H9 (cell line): ENCODE data around the gene ENO1. TPM values are rescaled to one million over a fixed set of nuclear protein-coding genes. Genes with fewer than 3 reads are reported as not detected.

Experiments
- DNase-seq: peaks from one replicate; pipeline ENCODE4 v3.0.0-alpha.2; 2017
- H2AFZ ChIP-seq: one replicate; pipeline ENCODE4 v1.6.1; 2013; ENCODE audit warnings: mild to moderate bottlenecking, low read length, control low read depth, moderate library complexity
- H2AK5ac ChIP-seq: 2 replicates; pipeline ENCODE4 v1.6.1; 2013; ENCODE audit warnings: low read length, control low read depth, mixed read lengths; ENCODE audit not compliant: insufficient read length
- H2BK120ac ChIP-seq: one replicate; pipeline ENCODE4 v1.6.1; 2013; ENCODE audit warnings: low read depth, mild to moderate bottlenecking, low read length, control low read depth, inconsistent platforms; ENCODE audit not compliant: poor library complexity, severe bottlenecking
- H2BK12ac ChIP-seq: 2 replicates; pipeline ENCODE4 v1.6.1; 2013; ENCODE audit warnings: low read length, control low read depth, mixed read lengths, low read depth; ENCODE audit not compliant: insufficient read length
- H2BK15ac ChIP-seq: 2 replicates; pipeline ENCODE4 v1.6.1; 2013; ENCODE audit warnings: low read depth, low read length, control low read depth
- H2BK20ac ChIP-seq: one replicate; pipeline ENCODE4 v1.6.1; 2013; ENCODE audit warnings: low read depth, mild to moderate bottlenecking, low read length, control low read depth, inconsistent platforms; ENCODE audit not compliant: poor library complexity, severe bottlenecking
- H2BK5ac ChIP-seq: 2 replicates; pipeline ENCODE4 v1.6.1; 2013; ENCODE audit warnings: low read length, control low read depth, mixed read lengths; ENCODE audit not compliant: insufficient read length
- H3K14ac ChIP-seq: 2 replicates; pipeline ENCODE4 v1.6.1; 2013; ENCODE audit warnings: low read length, control low read depth; ENCODE audit not compliant: insufficient read depth
- H3K18ac ChIP-seq: 2 replicates; pipeline ENCODE4 v1.6.1; 2013; ENCODE audit warnings: low read depth, mild to moderate bottlenecking, mixed read lengths, low read length, control low read depth; ENCODE audit not compliant: insufficient read length
- H3K23ac ChIP-seq: 2 replicates; pipeline ENCODE4 v1.6.1; 2013; ENCODE audit warnings: low read length, control low read depth, mixed read lengths, low read depth; ENCODE audit not compliant: insufficient read length
- H3K23me2 ChIP-seq: 2 replicates; pipeline ENCODE4 v1.6.1; 2013; ENCODE audit warnings: low read depth, mild to moderate bottlenecking, mixed read lengths, low read length, control low read depth; ENCODE audit not compliant: insufficient read length, poor library complexity, severe bottlenecking
- H3K27ac ChIP-seq: 2 replicates; pipeline ENCODE4 v1.5.1; 2013; ENCODE audit warnings: low read length, control low read depth, mixed read lengths, low read depth; ENCODE audit not compliant: insufficient read length
- H3K27me3 ChIP-seq: 2 replicates; pipeline ENCODE4 v1.6.1; 2013; ENCODE audit warnings: low read length, control low read depth, inconsistent platforms; ENCODE audit not compliant: insufficient read depth
- H3K4ac ChIP-seq: 2 replicates; pipeline ENCODE4 v1.6.1; 2013; ENCODE audit warnings: low read depth, mild to moderate bottlenecking, control low read depth, inconsistent platforms, low read length, moderate library complexity
- H3K4me1 ChIP-seq: 2 replicates; pipeline ENCODE4 v1.6.1; 2013; ENCODE audit warnings: low read length, control low read depth, inconsistent platforms; ENCODE audit not compliant: insufficient read depth
- H3K4me2 ChIP-seq: 2 replicates; pipeline ENCODE4 v1.6.1; 2013; ENCODE audit warnings: low read length, control low read depth, mixed read lengths; ENCODE audit not compliant: insufficient read length, insufficient read depth
- H3K56ac ChIP-seq: 2 replicates; pipeline ENCODE4 v1.6.1; 2013; ENCODE audit warnings: low read depth, mild to moderate bottlenecking, mixed read lengths, low read length, control low read depth; ENCODE audit not compliant: insufficient read length
- H3K79me1 ChIP-seq: 2 replicates; pipeline ENCODE4 v1.6.1; 2013; ENCODE audit warnings: low read depth, mild to moderate bottlenecking, moderate library complexity, low read length, control low read depth, inconsistent platforms; ENCODE audit not compliant: insufficient read depth, poor library complexity, severe bottlenecking
- H3K79me2 ChIP-seq: 2 replicates; pipeline ENCODE4 v1.6.1; 2013; ENCODE audit warnings: low read length, control low read depth, inconsistent platforms; ENCODE audit not compliant: insufficient read depth
- H3K9ac ChIP-seq: 2 replicates; pipeline ENCODE4 v1.6.1; 2013; ENCODE audit warnings: low read length, control low read depth, mixed read lengths; ENCODE audit not compliant: insufficient read length; ENCODE audit errors: extremely low read depth
- H3K9me3 ChIP-seq: one replicate; pipeline ENCODE4 v1.6.1; 2013; ENCODE audit warnings: low read depth, low read length, inconsistent platforms; ENCODE audit not compliant: control insufficient read depth
- H3T11ph ChIP-seq: one replicate; pipeline ENCODE4 v1.6.1; 2013; ENCODE audit warnings: mild to moderate bottlenecking, low read length, control low read depth, inconsistent platforms
- H4K20me1 ChIP-seq: one replicate; pipeline ENCODE4 v1.6.1; 2013; ENCODE audit not compliant: control insufficient read depth, insufficient read length, insufficient read depth
- H4K5ac ChIP-seq: 2 replicates; pipeline ENCODE4 v1.6.1; 2013; ENCODE audit warnings: low read depth, mild to moderate bottlenecking, mixed read lengths, low read length, control low read depth; ENCODE audit not compliant: insufficient read length
- H4K8ac ChIP-seq: replicated peaks from 2 replicates; pipeline ENCODE4 v1.6.1; 2013; ENCODE audit warnings: low read length, control low read depth, mixed read lengths, low read depth; ENCODE audit not compliant: insufficient read length
- H4K91ac ChIP-seq: 2 replicates; pipeline ENCODE4 v1.6.1; 2013; ENCODE audit warnings: low read depth, mild to moderate bottlenecking, moderate library complexity, mixed read lengths, low read length, control low read depth; ENCODE audit not compliant: insufficient read length
- H3K27ac Mint-ChIP-seq, 3 experiments: 2 replicates in 2 of 3; 3 replicates in 1 of 3; pipeline ENCODE4 v1.8.0; 2020 to 2021; ENCODE audit warnings: mixed read lengths in 3 of 3, mild to moderate bottlenecking in 1 of 3, moderate library complexity in 1 of 3
- H3K27me3 Mint-ChIP-seq: 2 replicates; pipeline ENCODE4 v1.8.0; 2021; ENCODE audit warnings: low read depth, mild to moderate bottlenecking, moderate library complexity, mixed read lengths
- H3K36me3 Mint-ChIP-seq, 3 experiments: 2 replicates in 2 of 3; 3 replicates in 1 of 3; pipeline ENCODE4 v1.8.0; 2020 to 2021; ENCODE audit warnings: low read depth in 3 of 3, mixed read lengths in 3 of 3; ENCODE audit not compliant: insufficient read depth in 1 of 3
- H3K4me1 Mint-ChIP-seq, 2 experiments: 2 replicates each; pipeline ENCODE4 v1.8.0; 2020; ENCODE audit warnings: mixed read lengths in 2 of 2
- H3K4me3 Mint-ChIP-seq, 2 experiments: 2 replicates in 1 of 2; 3 replicates in 1 of 2; pipeline ENCODE4 v1.8.0; 2020 to 2021; ENCODE audit warnings: mild to moderate bottlenecking in 2 of 2, mixed read lengths in 2 of 2, moderate library complexity in 1 of 2
- H3K9me3 Mint-ChIP-seq, 2 experiments: 2 replicates in 1 of 2; 3 replicates in 1 of 2; pipeline ENCODE4 v1.8.0; 2020; ENCODE audit warnings: mild to moderate bottlenecking in 2 of 2, mixed read lengths in 2 of 2, moderate library complexity in 1 of 2
- CTCF ChIP-seq: fragments of 200-600 bp; sonication (generic); conservative IDR thresholded peaks from 3 replicates; pipeline ENCODE4 v1.8.0; 2021; ENCODE audit warnings: antibody characterized with exemption, mild to moderate bottlenecking
- WGBS: extraction: QIAGEN DNeasy Blood & Tissue Kit; methylation state at CpG from one replicate; pipeline ENCODE4 v1.1.7; 2013; ENCODE audit warnings: missing lambda C conversion rate, low lambda C conversion rate, mixed read lengths; ENCODE audit not compliant: insufficient read length; ENCODE audit errors: extremely low coverage; 5-methylcytosine and 5-hydroxymethylcytosine counted together
- total RNA-seq: library from RNA; stranded (reverse); gene quantifications from 2 replicates; pipeline ENCODE4 v1.2.1, GENCODE V29; 2021

Gene ENO1
- total RNA-seq, 1 experiment from 2014 or later, result 1,781 TPM

GRCh38 chr1:8856689-8857412 lies 21.6 kb downstream of the ENO1 start:
- Histone ChIP-seq H3K18ac (no peak overlapping the region), H2AK5ac (no peak overlapping the region), H3K4me1 (no peaks in the 10 kb centered on the region; the same call in 1 of the 2 replicates), H4K20me1 (no peaks in the 10 kb centered on the region), H3T11ph (no peak overlapping the region), H3K14ac (no peak overlapping the region), H4K5ac (no peak overlapping the region), H3K9me3 (no peaks in the 10 kb centered on the region), H2BK12ac (no peak overlapping the region), H3K56ac (no peak overlapping the region), H3K27me3 (no peaks in the 10 kb centered on the region), H3K23me2 (no peaks in the 10 kb centered on the region), H3K4me2 (no peak overlapping the region), H3K23ac (no peak overlapping the region), H2BK20ac (no peak overlapping the region), H3K4ac (no peak overlapping the region), H3K79me2 (no peaks in the 10 kb centered on the region), H4K8ac (no peak overlapping the region), H3K79me1 (no peaks in the 10 kb centered on the region), H2AFZ (no peak overlapping the region), H3K27ac (no peak overlapping the region), H3K9ac (no peak overlapping the region), H2BK5ac (no peak overlapping the region), H4K91ac (no peak overlapping the region), H2BK120ac (no peak overlapping the region), H2BK15ac (no peak overlapping the region)
- Mint-ChIP-seq H3K27ac (peak overlapping the region in 2 of 3 experiments; percentile 59 to 75; a peak in 3 of 7 replicates), H3K4me1 (peaks cover 14 to 25% of the 10 kb centered on the region in 2 experiments), H3K36me3 (peaks cover 28 to 51% (median 42%) of the 10 kb centered on the region in 3 experiments), H3K4me3 (no peak overlapping the region), H3K27me3 (no peaks in the 10 kb centered on the region; the same call in 1 of the 2 replicates), H3K9me3 (no peaks in the 10 kb centered on the region)
- WGBS, result no CpG with 5 or more reads among the region's 14 CpGs
- TF ChIP-seq CTCF, result no peak
- DNase-seq, result no peak
